ENCODE data around the gene SEL1L3.

GRCh38 chr4:25883565-25883964 is 20.8 kb upstream of the SEL1L3 start:
- TF ChIP-seq POLR2A (IDR thresholded peaks at IDR 0.05; ENCODE audit: low read depth, low read length) (no peak), POLR2AphosphoS5 (IDR thresholded peaks at IDR 0.05; ENCODE audit: low read depth, low read length) (no peak)

Measured in GM12891 (cell line).